C4-2B (cell line): ENCODE measurements around the gene TALDO1.

Experiments
- ZFX ChIP-seq: fragments of 450-650 bp; IDR thresholded peaks from 2 replicates; pipeline ENCODE4 v1.6.1; 2017
- TF ChIP-seq, protein P1 (sequence below): fragments of 450-650 bp; conservative IDR thresholded peaks from 2 replicates; pipeline ENCODE4 v1.5.1; 2017; ENCODE audit warnings: mild to moderate bottlenecking

DNA sequence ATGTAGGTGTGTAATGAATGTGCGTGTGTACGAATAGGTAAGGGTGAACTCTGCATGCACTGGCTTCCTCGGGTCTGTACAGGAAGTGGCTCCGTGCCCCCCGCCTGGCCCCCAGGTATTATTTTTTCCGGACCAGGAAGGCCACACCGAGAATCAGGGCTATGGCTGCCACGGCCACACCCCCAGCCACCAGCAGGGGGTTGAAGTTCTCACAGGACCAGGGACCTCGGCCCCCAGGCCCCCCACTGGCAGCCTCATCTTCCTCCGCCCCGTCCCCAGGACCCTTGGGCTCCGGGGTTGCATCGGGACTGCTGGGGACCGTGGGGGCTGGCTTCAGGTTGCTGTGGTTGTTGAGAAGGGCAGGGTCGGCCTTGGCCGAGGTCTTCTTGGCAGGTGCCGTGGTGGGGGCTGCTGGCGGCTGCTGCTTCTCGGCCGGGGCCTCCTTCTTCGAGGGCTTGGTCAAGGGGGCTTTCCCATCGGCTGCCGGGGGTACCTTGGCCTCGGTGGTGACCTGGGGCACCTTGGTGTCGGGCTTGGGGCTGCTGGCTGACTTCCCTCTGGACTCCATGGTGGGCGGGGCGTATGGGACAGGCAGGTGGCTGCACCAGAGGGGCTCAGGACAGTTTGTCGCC is 40.9 kb downstream of the TALDO1 start:
- TF ChIP-seq, protein P1, sequence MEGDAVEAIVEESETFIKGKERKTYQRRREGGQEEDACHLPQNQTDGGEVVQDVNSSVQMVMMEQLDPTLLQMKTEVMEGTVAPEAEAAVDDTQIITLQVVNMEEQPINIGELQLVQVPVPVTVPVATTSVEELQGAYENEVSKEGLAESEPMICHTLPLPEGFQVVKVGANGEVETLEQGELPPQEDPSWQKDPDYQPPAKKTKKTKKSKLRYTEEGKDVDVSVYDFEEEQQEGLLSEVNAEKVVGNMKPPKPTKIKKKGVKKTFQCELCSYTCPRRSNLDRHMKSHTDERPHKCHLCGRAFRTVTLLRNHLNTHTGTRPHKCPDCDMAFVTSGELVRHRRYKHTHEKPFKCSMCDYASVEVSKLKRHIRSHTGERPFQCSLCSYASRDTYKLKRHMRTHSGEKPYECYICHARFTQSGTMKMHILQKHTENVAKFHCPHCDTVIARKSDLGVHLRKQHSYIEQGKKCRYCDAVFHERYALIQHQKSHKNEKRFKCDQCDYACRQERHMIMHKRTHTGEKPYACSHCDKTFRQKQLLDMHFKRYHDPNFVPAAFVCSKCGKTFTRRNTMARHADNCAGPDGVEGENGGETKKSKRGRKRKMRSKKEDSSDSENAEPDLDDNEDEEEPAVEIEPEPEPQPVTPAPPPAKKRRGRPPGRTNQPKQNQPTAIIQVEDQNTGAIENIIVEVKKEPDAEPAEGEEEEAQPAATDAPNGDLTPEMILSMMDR: no peak
- no peak for TF ChIP-seq ZFX
